H1 (cell line): Measurements from ENCODE around the gene PLPPR2. TPM values are rescaled to one million over a fixed set of nuclear protein-coding genes. Genes with fewer than 3 reads are reported as not detected.

ENCODE experiments used
- CTCF ChIA-PET: fragments of 300-600 bp; sonication (Branson Sonifier 250); formaldehyde crosslinking; loops from one replicate; lab custom pipeline; 2021; ENCODE audit not compliant: partially characterized antibody; lab: Charles Lee
- POLR2A ChIA-PET: fragments of 300-600 bp; sonication (Branson Sonifier 250); formaldehyde crosslinking; loops from one replicate; lab custom pipeline; 2021; ENCODE audit warnings: inconsistent platforms; ENCODE audit not compliant: partially characterized antibody; lab: Charles Lee
- DNase-seq, 2 experiments: peaks; one replicate each; pipeline versions ENCODE4 v3.0.0 to v3.0.0-alpha.2; 2010 to 2022; ENCODE audit warnings: low spot score in 2 of 2, low read depth in 1 of 2, mixed read lengths in 1 of 2
- FAIRE-seq: peaks from 2 replicates; lab custom pipeline; 2011; peaks lifted over from hg19 to GRCh38; lab: Jason Lieb, UNC
- H2AFZ ChIP-seq: 2 replicates; pipeline ENCODE4 v1.8.1; 2012; ENCODE audit warnings: low read length, inconsistent platforms
- H2AK5ac ChIP-seq: 2 replicates; pipeline ENCODE4 v1.6.1; 2013; ENCODE audit warnings: low read depth, low read length
- H2BK120ac ChIP-seq: replicated peaks from 2 replicates; pipeline ENCODE3; 2013; ENCODE audit warnings: low read depth, low read length, inconsistent platforms
- H2BK12ac ChIP-seq: 2 replicates; pipeline ENCODE4 v1.6.1; 2013; ENCODE audit warnings: low read depth, low read length
- H2BK15ac ChIP-seq: 2 replicates; pipeline ENCODE4 v1.6.1; 2013; ENCODE audit warnings: low read length
- H2BK20ac ChIP-seq: 2 replicates; pipeline ENCODE4 v1.6.1; 2013; ENCODE audit warnings: low read length
- H2BK5ac ChIP-seq: 2 replicates; pipeline ENCODE4 v1.6.1; 2013; ENCODE audit warnings: low read depth, low read length
- H3K14ac ChIP-seq: 2 replicates; pipeline ENCODE4 v1.6.1; 2013; ENCODE audit warnings: inconsistent platforms; ENCODE audit not compliant: insufficient read length
- H3K18ac ChIP-seq: 2 replicates; pipeline ENCODE4 v1.6.1; 2013; ENCODE audit warnings: low read length; ENCODE audit errors: extremely low read depth
- H3K23ac ChIP-seq: 2 replicates; pipeline ENCODE4 v1.6.1; 2013; ENCODE audit warnings: inconsistent platforms; ENCODE audit not compliant: insufficient read length
- H3K23me2 ChIP-seq: 2 replicates; pipeline ENCODE4 v1.6.1; 2013; ENCODE audit warnings: low read depth, low read length
- H3K27ac ChIP-seq: 2 replicates; pipeline ENCODE4 v1.6.1; 2011; ENCODE audit warnings: low read depth, low read length, inconsistent platforms
- H3K27me3 ChIP-seq, 4 experiments: replicated peaks in 1 of 4; 1 replicate in 1 of 4; 2 replicates in 3 of 4; pipeline versions ENCODE4 v1.6.1 to v1.8.1; 2011 to 2013; ENCODE audit warnings: low read length in 3 of 4, mild to moderate bottlenecking in 3 of 4, inconsistent platforms in 2 of 4, mixed read lengths in 2 of 4, moderate library complexity in 1 of 4; ENCODE audit not compliant: control insufficient read depth in 3 of 4, insufficient read depth in 3 of 4; ENCODE audit errors: extremely low read depth in 1 of 4
- H3K36me3 ChIP-seq, 4 experiments: 2 replicates each; pipeline versions ENCODE4 v1.6.1 to v1.8.1; 2011 to 2013; ENCODE audit warnings: mild to moderate bottlenecking in 4 of 4, low read length in 3 of 4, moderate library complexity in 2 of 4, control low read depth in 1 of 4, inconsistent platforms in 1 of 4; ENCODE audit not compliant: insufficient read depth in 4 of 4, control insufficient read depth in 2 of 4
- H3K4ac ChIP-seq: replicated peaks from 2 replicates; pipeline ENCODE3; 2013; ENCODE audit warnings: low read length, low read depth, mixed read lengths, inconsistent platforms; ENCODE audit not compliant: insufficient read length
- H3K4me1 ChIP-seq, 4 experiments: replicated peaks in 1 of 4; 1 replicate in 1 of 4; 2 replicates in 3 of 4; pipeline versions ENCODE4 v1.6.1 to v1.8.1; 2011 to 2013; ENCODE audit warnings: low read length in 3 of 4, inconsistent platforms in 2 of 4, mixed read lengths in 1 of 4; ENCODE audit not compliant: insufficient read depth in 4 of 4, control insufficient read depth in 3 of 4
- H3K4me2 ChIP-seq, 2 experiments: 2 replicates each; pipeline versions ENCODE4 v1.6.1 to v1.8.1; 2011 to 2013; ENCODE audit warnings: low read depth in 2 of 2, low read length in 2 of 2, control low read depth in 1 of 2, inconsistent platforms in 1 of 2, mild to moderate bottlenecking in 1 of 2; ENCODE audit not compliant: insufficient read depth in 1 of 2
- H3K4me3 ChIP-seq, 4 experiments: fragments of 200-600, 300-600 bp in 1 of 4; sonication (generic), shearing (Covaris generic), sonication (Bioruptor Twin) in 1 of 4; 2 replicates each; pipeline versions ENCODE4 v1.5.1 to v1.8.1; 2011 to 2016; ENCODE audit warnings: low read length in 4 of 4, low read depth in 3 of 4, control low read depth in 2 of 4, inconsistent platforms in 2 of 4, mild to moderate bottlenecking in 2 of 4, mixed read lengths in 1 of 4, moderate library complexity in 1 of 4; ENCODE audit not compliant: insufficient read depth in 2 of 4; ENCODE audit errors: extremely low read depth in 1 of 4
- H3K56ac ChIP-seq: replicated peaks from 2 replicates; pipeline ENCODE3; 2013; ENCODE audit warnings: low read depth, mild to moderate bottlenecking, mixed read lengths, low read length, inconsistent platforms; ENCODE audit not compliant: insufficient read length
- H3K79me1 ChIP-seq: 2 replicates; pipeline ENCODE4 v1.6.1; 2013; ENCODE audit warnings: low read depth, low read length, control low read depth
- H3K79me2 ChIP-seq, 2 experiments: 2 replicates each; pipeline versions ENCODE4 v1.6.1 to v1.8.1; 2012 to 2013; ENCODE audit warnings: low read length in 2 of 2, mild to moderate bottlenecking in 2 of 2, inconsistent platforms in 1 of 2; ENCODE audit not compliant: insufficient read depth in 2 of 2, control insufficient read depth in 1 of 2
- H3K9ac ChIP-seq, 4 experiments: replicated peaks in 1 of 4; 1 replicate in 1 of 4; 2 replicates in 3 of 4; pipeline versions ENCODE4 v1.6.1 to v1.8.1; 2011 to 2013; ENCODE audit warnings: low read depth in 3 of 4, low read length in 3 of 4, control low read depth in 2 of 4, mild to moderate bottlenecking in 2 of 4, moderate library complexity in 2 of 4, inconsistent platforms in 1 of 4; ENCODE audit errors: extremely low read depth in 1 of 4
- H3K9me3 ChIP-seq, 2 experiments: 2 replicates each; pipeline versions ENCODE4 v1.6.1 to v1.8.1; 2012 to 2013; ENCODE audit warnings: mild to moderate bottlenecking in 2 of 2, moderate library complexity in 2 of 2, control low read depth in 1 of 2, inconsistent platforms in 1 of 2, low read depth in 1 of 2, low read length in 1 of 2, mixed read lengths in 1 of 2; ENCODE audit not compliant: insufficient read depth in 2 of 2
- H4K20me1 ChIP-seq, 2 experiments: replicated peaks in 1 of 2; 2 replicates each; pipeline versions ENCODE3 to v1.8.1; 2011 to 2013; ENCODE audit warnings: inconsistent platforms in 2 of 2, low read length in 2 of 2, mild to moderate bottlenecking in 1 of 2; ENCODE audit not compliant: insufficient read depth in 2 of 2, control insufficient read depth in 1 of 2
- H4K5ac ChIP-seq: 2 replicates; pipeline ENCODE4 v1.6.1; 2013; ENCODE audit warnings: low read length, low read depth, mixed read lengths, inconsistent platforms; ENCODE audit not compliant: insufficient read length
- H4K8ac ChIP-seq: 2 replicates; pipeline ENCODE4 v1.8.0; 2013; ENCODE audit warnings: mild to moderate bottlenecking, moderate library complexity, low read length, inconsistent platforms; ENCODE audit not compliant: insufficient read depth; ENCODE audit errors: extremely low read depth
- H4K91ac ChIP-seq: replicated peaks from 2 replicates; pipeline ENCODE3; 2013; ENCODE audit warnings: low read length, mixed read lengths, inconsistent platforms; ENCODE audit not compliant: insufficient read length
- CREB1 ChIP-seq: IDR thresholded peaks from 2 replicates; pipeline ENCODE4 v1.6.1; 2012; ENCODE audit warnings: inconsistent platforms
- NRF1 ChIP-seq: IDR thresholded peaks from 2 replicates; pipeline ENCODE4 v1.6.1; 2011; ENCODE audit warnings: mild to moderate bottlenecking, low read depth, low read length, improper control_type of control experiment
- PHF8 ChIP-seq: fragments of 200-600 bp; sonication (generic); conservative IDR thresholded peaks from 2 replicates; pipeline ENCODE4 v1.7.1; 2012; ENCODE audit warnings: low read depth, mild to moderate bottlenecking, inconsistent platforms, low read length, moderate library complexity
- ZNF274 ChIP-seq: IDR thresholded peaks from 2 replicates; pipeline ENCODE4 v1.7.0; 2012; ENCODE audit warnings: low read length, borderline replicate concordance; ENCODE audit errors: extremely low read depth
- WGBS, 2 experiments: shearing (Covaris generic) in 1 of 2; methylation state at CpG; one replicate each; pipeline versions ENCODE4 v1.1.6 to v1.1.7; 2013 to 2015; ENCODE audit warnings: low lambda C conversion rate in 2 of 2, mixed read lengths in 2 of 2, inconsistent platforms in 1 of 2, low coverage in 1 of 2, missing lambda C conversion rate in 1 of 2; ENCODE audit not compliant: insufficient replicate concordance in 2 of 2, insufficient coverage in 1 of 2, insufficient read length in 1 of 2; ENCODE audit errors: extremely low coverage in 1 of 2, missing lambda C conversion rate in 1 of 2; 5-methylcytosine and 5-hydroxymethylcytosine counted together
- polyA plus RNA-seq, 7 experiments: library from polyadenylated mRNA; depleted of rRNA in 3 of 7; stranded (reverse) in 5 of 7; unstranded in 2 of 7; fragments of >200 nt in 5 of 7; fragments of 200-250 nt in 2 of 7; gene quantifications; 1 replicate in 5 of 7; 2 replicates in 1 of 7; 4 replicates in 1 of 7; pipeline versions ENCODE4 v1.2.1 to v1.2.3, GENCODE V29; 2011 to 2013; ENCODE audit warnings: missing spikeins in 2 of 7, mixed read lengths in 2 of 7
- total RNA-seq: library from RNA; stranded (reverse); fragmentation: NEBNext Ultra II Directional; extraction: Animal tissue kit (Norgen Biotek cat#: 25700); gene quantifications from 2 replicates; pipeline ENCODE4 v1.2.1, GENCODE V29; 2021

Gene PLPPR2
- total and polyA plus RNA-seq, 2 of the 8 experiments (the other 6 are each of a cell fraction or from before 2014, with no cell fraction given), result 7.2 to 11.7 TPM

- TF ChIP-seq CREB1 (no peak), ZNF274 (no peak), PHF8 (no peak), NRF1 (no peak)
- Histone ChIP-seq H2AK5ac (no peak overlapping the region), H3K23ac (no peak overlapping the region), H3K18ac (no peak overlapping the region), H3K9me3 (no peaks in the 10 kb centered on the region), H2BK120ac (no peak overlapping the region), H3K4ac (no peak overlapping the region), H3K4me1 (peaks cover 0 to 2% (median 0%) of the 10 kb centered on the region in 4 experiments; a peak in 1 of 7 replicates), H3K4me2 (no peak overlapping the region), H3K79me2 (no peaks in the 10 kb centered on the region), H3K27me3 (no peaks in the 10 kb centered on the region), H3K79me1 (no peaks in the 10 kb centered on the region), H3K14ac (no peak overlapping the region), H4K91ac (no peak overlapping the region), H3K9ac (no peak overlapping the region), H3K36me3 (peaks cover 0 to 28% (median 10%) of the 10 kb centered on the region in 4 experiments; a peak in 7 of 8 replicates), H4K20me1 (no peaks in the 10 kb centered on the region), H3K27ac (no peak overlapping the region), H2BK12ac (no peak overlapping the region), H2BK15ac (no peak overlapping the region), H4K8ac (no peak overlapping the region), H2BK20ac (no peak overlapping the region), H4K5ac (no peak overlapping the region), H3K4me3 (no peak overlapping the region), H2AFZ (no peak overlapping the region), H2BK5ac (no peak overlapping the region), H3K56ac (no peak overlapping the region), H3K23me2 (peaks cover 2% of the 10 kb centered on the region; the same call in 1 of the 2 replicates)
- POLR2A ChIA-PET, result interaction anchor here (1.2 to 2.0 kb wide), 3 partner anchors 9 to 37 kb away, joined by 3 to 6 read pairs (median 6); no protein-coding TSS in a partner anchor
- DNase-seq, result no peak
- CTCF ChIA-PET, result interaction anchor here (1.1 to 3.5 kb wide), 3 partner anchors 9 to 19 kb away, joined by 3 to 11 read pairs (median 11); partner anchors contain the start of gene EPOR
- no peak for FAIRE-seq
- 90% methylated on average over 9 of the region's 9 CpGs; no CpG with 5 or more reads in 1 of the 2 experiments for WGBS, 2 experiments
These were observed 44.4 kb downstream of the PLPPR2 start for GRCh38 chr19:11399667-11400066.
